Stimulated activated CD8-positive, alpha-beta memory T cell treated with anti-CD3 and anti-CD28 coated beads, Interleukin-15, amount 100 ng/mL, for 1 hour (primary cell): ENCODE results near the gene FHDC1.

Experiments
- DNase-seq: peaks from one replicate; pipeline ENCODE4 v3.0.0-alpha.2; 2020; ENCODE audit warnings: low read depth

The FHDC1 gene

GRCh38 chr4:152959080-152959479 lies 23.0 kb downstream of the FHDC1 start:
- no peak for DNase-seq

GRCh38 chr4:152960082-152960481 lies 24.0 kb downstream of the FHDC1 start:
- DNase-seq, result no peak

- no peak for DNase-seq
Measured at GRCh38 chr4:152961014-152961772, 25.1 kb downstream of the FHDC1 start.

- DNase-seq, result no peak
Measured at GRCh38 chr4:152961773-152962115, 25.6 kb downstream of the FHDC1 start.

- no peak for DNase-seq
Measured at GRCh38 chr4:152962150-152962549, 26.0 kb downstream of the FHDC1 start.

GRCh38 chr4:152964335-152964734 lies 28.2 kb downstream of the FHDC1 start:
- DNase-seq, result no peak

GRCh38 chr4:152965611-152966010 lies 29.5 kb downstream of the FHDC1 start:
- DNase-seq, result no peak

GRCh38 chr4:152967907-152968306 lies 31.8 kb downstream of the FHDC1 start:
- DNase-seq, result no peak

GRCh38 chr4:152968806-152969394 lies 32.8 kb downstream of the FHDC1 start:
- DNase-seq, result no peak

GRCh38 chr4:152970102-152970820 lies 34.1 kb downstream of the FHDC1 start:
- DNase-seq, result no peak

GRCh38 chr4:152971053-152971452 lies 34.9 kb downstream of the FHDC1 start:
- DNase-seq, result no peak

- DNase-seq, result no peak
Measured at GRCh38 chr4:152972821-152973628, 36.9 kb downstream of the FHDC1 start.

- no peak for DNase-seq
Measured at GRCh38 chr4:152973629-152974467, 37.7 kb downstream of the FHDC1 start.

- no peak for DNase-seq
Measured at GRCh38 chr4:152974468-152975379, 38.6 kb downstream of the FHDC1 start.

- no peak for DNase-seq
Measured at GRCh38 chr4:152975380-152976211, 39.5 kb downstream of the FHDC1 start.

- no peak for DNase-seq
Measured at GRCh38 chr4:152976212-152976761, 40.2 kb downstream of the FHDC1 start.

- DNase-seq, result no peak
Measured at GRCh38 chr4:152979731-152980330, 43.7 kb downstream of the FHDC1 start.

- no peak for DNase-seq
Measured at GRCh38 chr4:152981278-152981677, 45.2 kb downstream of the FHDC1 start.

- no peak for DNase-seq
Measured at GRCh38 chr4:152981842-152982241, 45.7 kb downstream of the FHDC1 start.
